H1 (cell line): Measurements from ENCODE around the gene PDLIM3. TPM values are rescaled to one million over a fixed set of nuclear protein-coding genes. Genes with fewer than 3 reads are reported as not detected.

Experiments used
- CTCF ChIA-PET: fragments of 300-600 bp; sonication (Branson Sonifier 250); formaldehyde crosslinking; loops from one replicate; lab custom pipeline; 2021; ENCODE audit not compliant: partially characterized antibody; lab: Charles Lee
- POLR2A ChIA-PET: fragments of 300-600 bp; sonication (Branson Sonifier 250); formaldehyde crosslinking; loops from one replicate; lab custom pipeline; 2021; ENCODE audit warnings: inconsistent platforms; ENCODE audit not compliant: partially characterized antibody; lab: Charles Lee
- DNase-seq, 2 experiments: peaks; one replicate each; pipeline versions ENCODE4 v3.0.0 to v3.0.0-alpha.2; 2010 to 2022; ENCODE audit warnings: low spot score in 2 of 2, low read depth in 1 of 2, mixed read lengths in 1 of 2
- FAIRE-seq: peaks from 2 replicates; lab custom pipeline; 2011; peaks lifted over from hg19 to GRCh38; lab: Jason Lieb, UNC
- H2AFZ ChIP-seq: 2 replicates; pipeline ENCODE4 v1.8.1; 2012; ENCODE audit warnings: low read length, inconsistent platforms
- H2AK5ac ChIP-seq: 2 replicates; pipeline ENCODE4 v1.6.1; 2013; ENCODE audit warnings: low read depth, low read length
- H2BK120ac ChIP-seq: replicated peaks from 2 replicates; pipeline ENCODE3; 2013; ENCODE audit warnings: low read depth, low read length, inconsistent platforms
- H2BK12ac ChIP-seq: 2 replicates; pipeline ENCODE4 v1.6.1; 2013; ENCODE audit warnings: low read depth, low read length
- H2BK15ac ChIP-seq: 2 replicates; pipeline ENCODE4 v1.6.1; 2013; ENCODE audit warnings: low read length
- H2BK20ac ChIP-seq: 2 replicates; pipeline ENCODE4 v1.6.1; 2013; ENCODE audit warnings: low read length
- H2BK5ac ChIP-seq: 2 replicates; pipeline ENCODE4 v1.6.1; 2013; ENCODE audit warnings: low read depth, low read length
- H3K14ac ChIP-seq: 2 replicates; pipeline ENCODE4 v1.6.1; 2013; ENCODE audit warnings: inconsistent platforms; ENCODE audit not compliant: insufficient read length
- H3K18ac ChIP-seq: 2 replicates; pipeline ENCODE4 v1.6.1; 2013; ENCODE audit warnings: low read length; ENCODE audit errors: extremely low read depth
- H3K23ac ChIP-seq: 2 replicates; pipeline ENCODE4 v1.6.1; 2013; ENCODE audit warnings: inconsistent platforms; ENCODE audit not compliant: insufficient read length
- H3K23me2 ChIP-seq: 2 replicates; pipeline ENCODE4 v1.6.1; 2013; ENCODE audit warnings: low read depth, low read length
- H3K27ac ChIP-seq: 2 replicates; pipeline ENCODE4 v1.6.1; 2011; ENCODE audit warnings: low read depth, low read length, inconsistent platforms
- H3K27me3 ChIP-seq, 4 experiments: replicated peaks in 1 of 4; 1 replicate in 1 of 4; 2 replicates in 3 of 4; pipeline versions ENCODE4 v1.6.1 to v1.8.1; 2011 to 2013; ENCODE audit warnings: low read length in 3 of 4, mild to moderate bottlenecking in 3 of 4, inconsistent platforms in 2 of 4, mixed read lengths in 2 of 4, moderate library complexity in 1 of 4; ENCODE audit not compliant: control insufficient read depth in 3 of 4, insufficient read depth in 3 of 4; ENCODE audit errors: extremely low read depth in 1 of 4
- H3K36me3 ChIP-seq, 4 experiments: 2 replicates each; pipeline versions ENCODE4 v1.6.1 to v1.8.1; 2011 to 2013; ENCODE audit warnings: mild to moderate bottlenecking in 4 of 4, low read length in 3 of 4, moderate library complexity in 2 of 4, control low read depth in 1 of 4, inconsistent platforms in 1 of 4; ENCODE audit not compliant: insufficient read depth in 4 of 4, control insufficient read depth in 2 of 4
- H3K4ac ChIP-seq: replicated peaks from 2 replicates; pipeline ENCODE3; 2013; ENCODE audit warnings: low read length, low read depth, mixed read lengths, inconsistent platforms; ENCODE audit not compliant: insufficient read length
- H3K4me1 ChIP-seq, 4 experiments: replicated peaks in 1 of 4; 1 replicate in 1 of 4; 2 replicates in 3 of 4; pipeline versions ENCODE4 v1.6.1 to v1.8.1; 2011 to 2013; ENCODE audit warnings: low read length in 3 of 4, inconsistent platforms in 2 of 4, mixed read lengths in 1 of 4; ENCODE audit not compliant: insufficient read depth in 4 of 4, control insufficient read depth in 3 of 4
- H3K4me2 ChIP-seq, 2 experiments: 2 replicates each; pipeline versions ENCODE4 v1.6.1 to v1.8.1; 2011 to 2013; ENCODE audit warnings: low read depth in 2 of 2, low read length in 2 of 2, control low read depth in 1 of 2, inconsistent platforms in 1 of 2, mild to moderate bottlenecking in 1 of 2; ENCODE audit not compliant: insufficient read depth in 1 of 2
- H3K4me3 ChIP-seq, 4 experiments: fragments of 200-600, 300-600 bp in 1 of 4; sonication (generic), shearing (Covaris generic), sonication (Bioruptor Twin) in 1 of 4; 2 replicates each; pipeline versions ENCODE4 v1.5.1 to v1.8.1; 2011 to 2016; ENCODE audit warnings: low read length in 4 of 4, low read depth in 3 of 4, control low read depth in 2 of 4, inconsistent platforms in 2 of 4, mild to moderate bottlenecking in 2 of 4, mixed read lengths in 1 of 4, moderate library complexity in 1 of 4; ENCODE audit not compliant: insufficient read depth in 2 of 4; ENCODE audit errors: extremely low read depth in 1 of 4
- H3K56ac ChIP-seq: replicated peaks from 2 replicates; pipeline ENCODE3; 2013; ENCODE audit warnings: low read depth, mild to moderate bottlenecking, mixed read lengths, low read length, inconsistent platforms; ENCODE audit not compliant: insufficient read length
- H3K79me1 ChIP-seq: 2 replicates; pipeline ENCODE4 v1.6.1; 2013; ENCODE audit warnings: low read depth, low read length, control low read depth
- H3K79me2 ChIP-seq, 2 experiments: 2 replicates each; pipeline versions ENCODE4 v1.6.1 to v1.8.1; 2012 to 2013; ENCODE audit warnings: low read length in 2 of 2, mild to moderate bottlenecking in 2 of 2, inconsistent platforms in 1 of 2; ENCODE audit not compliant: insufficient read depth in 2 of 2, control insufficient read depth in 1 of 2
- H3K9ac ChIP-seq, 4 experiments: replicated peaks in 1 of 4; 1 replicate in 1 of 4; 2 replicates in 3 of 4; pipeline versions ENCODE4 v1.6.1 to v1.8.1; 2011 to 2013; ENCODE audit warnings: low read depth in 3 of 4, low read length in 3 of 4, control low read depth in 2 of 4, mild to moderate bottlenecking in 2 of 4, moderate library complexity in 2 of 4, inconsistent platforms in 1 of 4; ENCODE audit errors: extremely low read depth in 1 of 4
- H3K9me3 ChIP-seq, 2 experiments: 2 replicates each; pipeline versions ENCODE4 v1.6.1 to v1.8.1; 2012 to 2013; ENCODE audit warnings: mild to moderate bottlenecking in 2 of 2, moderate library complexity in 2 of 2, control low read depth in 1 of 2, inconsistent platforms in 1 of 2, low read depth in 1 of 2, low read length in 1 of 2, mixed read lengths in 1 of 2; ENCODE audit not compliant: insufficient read depth in 2 of 2
- H4K20me1 ChIP-seq, 2 experiments: replicated peaks in 1 of 2; 2 replicates each; pipeline versions ENCODE3 to v1.8.1; 2011 to 2013; ENCODE audit warnings: inconsistent platforms in 2 of 2, low read length in 2 of 2, mild to moderate bottlenecking in 1 of 2; ENCODE audit not compliant: insufficient read depth in 2 of 2, control insufficient read depth in 1 of 2
- H4K5ac ChIP-seq: 2 replicates; pipeline ENCODE4 v1.6.1; 2013; ENCODE audit warnings: low read length, low read depth, mixed read lengths, inconsistent platforms; ENCODE audit not compliant: insufficient read length
- H4K8ac ChIP-seq: 2 replicates; pipeline ENCODE4 v1.8.0; 2013; ENCODE audit warnings: mild to moderate bottlenecking, moderate library complexity, low read length, inconsistent platforms; ENCODE audit not compliant: insufficient read depth; ENCODE audit errors: extremely low read depth
- H4K91ac ChIP-seq: replicated peaks from 2 replicates; pipeline ENCODE3; 2013; ENCODE audit warnings: low read length, mixed read lengths, inconsistent platforms; ENCODE audit not compliant: insufficient read length
- ASH2L ChIP-seq: fragments of 200-600, 300-600 bp; sonication (generic); IDR thresholded peaks from one replicate; pipeline ENCODE4 v1.7.1; 2017; ENCODE audit warnings: low read length
- EP300 ChIP-seq, 2 experiments: IDR thresholded peaks; 1 replicate in 1 of 2; 2 replicates in 1 of 2; pipeline ENCODE4 v1.6.1; 2011 to 2012; ENCODE audit warnings: low read depth in 2 of 2, low read length in 2 of 2, mild to moderate bottlenecking in 2 of 2, borderline replicate concordance in 1 of 2, inconsistent platforms in 1 of 2, moderate library complexity in 1 of 2
- EZH2 ChIP-seq: fragments of 200-600 bp; sonication (generic); IDR thresholded peaks from 2 replicates; pipeline ENCODE4 v1.7.1; 2012; ENCODE audit warnings: low read depth, mild to moderate bottlenecking, moderate library complexity, low read length, inconsistent platforms; ENCODE audit not compliant: severe bottlenecking
- FOSL1 ChIP-seq: IDR thresholded peaks from 2 replicates; pipeline ENCODE4 v1.6.1; 2011; ENCODE audit warnings: mild to moderate bottlenecking, low read depth, low read length, moderate library complexity; ENCODE audit not compliant: insufficient read depth
- KDM1A ChIP-seq: fragments of 200-600, 300-600 bp; sonication (generic); IDR thresholded peaks from 2 replicates; pipeline ENCODE4 v1.7.1; 2016; ENCODE audit warnings: mild to moderate bottlenecking, low read length, borderline replicate concordance
- MAFK ChIP-seq: IDR thresholded peaks from 2 replicates; pipeline ENCODE4 v1.6.1; 2012; ENCODE audit warnings: low read depth, mild to moderate bottlenecking, improper control_type of control experiment, low read length
- NRF1 ChIP-seq: IDR thresholded peaks from 2 replicates; pipeline ENCODE4 v1.6.1; 2011; ENCODE audit warnings: mild to moderate bottlenecking, low read depth, low read length, improper control_type of control experiment
- POLR2AphosphoS5 ChIP-seq: IDR thresholded peaks from 2 replicates; pipeline ENCODE4 v1.6.1; 2011; ENCODE audit warnings: low read depth, low read length
- SIN3A ChIP-seq, 2 experiments: IDR thresholded peaks in 1 of 2; conservative IDR thresholded peaks in 1 of 2; 2 replicates each; pipeline ENCODE4 v1.6.1; 2011 to 2012; ENCODE audit warnings: low read length in 2 of 2, improper control_type of control experiment in 1 of 2, low read depth in 1 of 2, mild to moderate bottlenecking in 1 of 2
- SP4 ChIP-seq: IDR thresholded peaks from 2 replicates; pipeline ENCODE4 v1.6.1; 2012; ENCODE audit warnings: low read length, inconsistent platforms
- SRF ChIP-seq: IDR thresholded peaks from 2 replicates; pipeline ENCODE4 v1.6.1; 2011; ENCODE audit warnings: mild to moderate bottlenecking, low read depth, low read length, moderate library complexity
- TBP ChIP-seq: IDR thresholded peaks from 2 replicates; pipeline ENCODE4 v1.6.1; 2011; ENCODE audit warnings: low read depth, low read length, improper control_type of control experiment
- WGBS, 2 experiments: shearing (Covaris generic) in 1 of 2; methylation state at CpG; one replicate each; pipeline versions ENCODE4 v1.1.6 to v1.1.7; 2013 to 2015; ENCODE audit warnings: low lambda C conversion rate in 2 of 2, mixed read lengths in 2 of 2, inconsistent platforms in 1 of 2, low coverage in 1 of 2, missing lambda C conversion rate in 1 of 2; ENCODE audit not compliant: insufficient replicate concordance in 2 of 2, insufficient coverage in 1 of 2, insufficient read length in 1 of 2; ENCODE audit errors: extremely low coverage in 1 of 2, missing lambda C conversion rate in 1 of 2; 5-methylcytosine and 5-hydroxymethylcytosine counted together
- polyA plus RNA-seq, 7 experiments: library from polyadenylated mRNA; depleted of rRNA in 3 of 7; stranded (reverse) in 5 of 7; unstranded in 2 of 7; fragments of >200 nt in 5 of 7; fragments of 200-250 nt in 2 of 7; gene quantifications; 1 replicate in 5 of 7; 2 replicates in 1 of 7; 4 replicates in 1 of 7; pipeline versions ENCODE4 v1.2.1 to v1.2.3, GENCODE V29; 2011 to 2013; ENCODE audit warnings: missing spikeins in 2 of 7, mixed read lengths in 2 of 7
- total RNA-seq: library from RNA; stranded (reverse); fragmentation: NEBNext Ultra II Directional; extraction: Animal tissue kit (Norgen Biotek cat#: 25700); gene quantifications from 2 replicates; pipeline ENCODE4 v1.2.1, GENCODE V29; 2021
- TF ChIP-seq, protein P1 (sequence below): IDR thresholded peaks from 2 replicates; pipeline ENCODE4 v1.6.1; 2011; ENCODE audit warnings: low read length, improper control_type of control experiment

Gene PDLIM3
- total and polyA plus RNA-seq, 2 of the 8 experiments (the other 6 are each of a cell fraction or from before 2014, with no cell fraction given), result 7.6 to 8.1 TPM

DNA sequence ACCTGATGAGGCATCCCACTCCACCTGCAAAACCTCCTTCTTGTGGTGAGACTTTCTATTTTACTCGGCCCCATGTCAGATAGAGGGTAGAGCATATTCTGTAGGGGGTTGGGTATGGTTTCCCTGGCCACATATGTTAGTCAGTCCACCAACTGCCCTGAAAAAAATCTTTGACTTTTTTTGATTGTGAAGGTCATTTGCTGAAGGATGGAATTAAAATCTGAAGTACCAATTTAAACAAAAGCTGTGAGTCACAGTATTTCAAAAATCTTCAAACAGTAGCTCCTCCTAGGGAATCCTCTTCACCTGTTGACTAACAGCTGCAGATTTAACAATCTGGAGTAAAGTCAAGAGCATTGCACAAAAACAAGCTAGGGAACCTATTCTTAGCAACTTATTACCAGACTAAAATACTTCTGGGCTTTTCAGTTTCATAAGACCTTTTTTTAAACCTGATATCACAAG is 55.8 kb downstream of the PDLIM3 start:
- DNase-seq (no peak), FAIRE-seq (no peak)
- H2AFZ ChIP-seq, result no peak overlapping the region
- no peak overlapping the region for H3K4me2 ChIP-seq
- no peak overlapping the region for H2BK5ac ChIP-seq
- H3K27me3 ChIP-seq, result peaks cover 12 to 43% (median 29%) of the 10 kb centered on the region in 4 experiments
- no peaks in the 10 kb centered on the region for H4K20me1 ChIP-seq
- H3K79me1 ChIP-seq, result no peaks in the 10 kb centered on the region
- H3K23me2 ChIP-seq, result no peaks in the 10 kb centered on the region
- H4K8ac ChIP-seq, result no peak overlapping the region
- no peak overlapping the region for H2AK5ac ChIP-seq
- no peak overlapping the region for H3K23ac ChIP-seq
- no peak overlapping the region for H2BK12ac ChIP-seq
- H4K5ac ChIP-seq, result no peak overlapping the region
- no peaks in the 10 kb centered on the region for H3K9me3 ChIP-seq
- H3K4me3 ChIP-seq, result no peak overlapping the region
- TF ChIP-seq, protein P1, sequence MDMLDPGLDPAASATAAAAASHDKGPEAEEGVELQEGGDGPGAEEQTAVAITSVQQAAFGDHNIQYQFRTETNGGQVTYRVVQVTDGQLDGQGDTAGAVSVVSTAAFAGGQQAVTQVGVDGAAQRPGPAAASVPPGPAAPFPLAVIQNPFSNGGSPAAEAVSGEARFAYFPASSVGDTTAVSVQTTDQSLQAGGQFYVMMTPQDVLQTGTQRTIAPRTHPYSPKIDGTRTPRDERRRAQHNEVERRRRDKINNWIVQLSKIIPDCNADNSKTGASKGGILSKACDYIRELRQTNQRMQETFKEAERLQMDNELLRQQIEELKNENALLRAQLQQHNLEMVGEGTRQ, result no peak
- no peak for TF ChIP-seq TBP
- TF ChIP-seq MAFK, result no peak
- TF ChIP-seq POLR2AphosphoS5, result no peak
- no peak for TF ChIP-seq KDM1A
- no peak for TF ChIP-seq SIN3A (conservative IDR thresholded peaks at IDR 0.05 in 1 of 2, IDR thresholded peaks at IDR 0.05 in 1 of 2; ENCODE audit: low read depth in 1 of 2, low read length in 2 of 2)
- TF ChIP-seq FOSL1, result no peak
- no peak for TF ChIP-seq ASH2L
- TF ChIP-seq SRF, result no peak
- no peak for TF ChIP-seq EP300 (IDR thresholded peaks at IDR 0.05; ENCODE audit: borderline replicate concordance in 1 of 2, low read depth in 2 of 2, low read length in 2 of 2)
- no peak for TF ChIP-seq NRF1
- TF ChIP-seq EZH2, result no peak
- no peak for TF ChIP-seq SP4
- H3K79me2 ChIP-seq, result no peaks in the 10 kb centered on the region
- ChIA-PET POLR2A (interaction anchor here (0.5 kb wide), 1 partner anchor 15 kb away, joined by 3 read pairs; no protein-coding TSS in a partner anchor), CTCF (interaction anchor here (0.7 to 1.4 kb wide), 2 partner anchors 118 to 546 kb away, joined by 3 to 7 read pairs; no protein-coding TSS in a partner anchor)
- H4K91ac ChIP-seq, result no peak overlapping the region
- H3K27ac ChIP-seq, result no peak overlapping the region
- H2BK120ac ChIP-seq, result no peak overlapping the region
- H2BK15ac ChIP-seq, result no peak overlapping the region
- no peak overlapping the region for H3K4ac ChIP-seq
- H3K18ac ChIP-seq, result no peak overlapping the region
- no peak overlapping the region for H3K9ac ChIP-seq
- H2BK20ac ChIP-seq, result no peak overlapping the region
- WGBS, 2 experiments, result 89% methylated on average over 1 of the region's 1 CpG; no CpG with 5 or more reads in 1 of the 2 experiments
- no peak overlapping the region for H3K56ac ChIP-seq
- H3K14ac ChIP-seq, result no peak overlapping the region
- H3K4me1 ChIP-seq, result peaks cover 0 to 8% (median 5%) of the 10 kb centered on the region in 4 experiments; a peak in 3 of 7 replicates
- no peaks in the 10 kb centered on the region for H3K36me3 ChIP-seq
